Activated CD8-positive, alpha-beta memory T cell treated with anti-CD3 and anti-CD28 coated beads, Interleukin-2, amount 50 U/mL, for 1 hour (primary cell): Measurements from ENCODE around the gene UPF2.

Experiments used
- DNase-seq: peaks from one replicate; pipeline ENCODE4 v3.0.0-alpha.2; 2020; ENCODE audit errors: extremely low read depth

UPF2 gene

DNA sequence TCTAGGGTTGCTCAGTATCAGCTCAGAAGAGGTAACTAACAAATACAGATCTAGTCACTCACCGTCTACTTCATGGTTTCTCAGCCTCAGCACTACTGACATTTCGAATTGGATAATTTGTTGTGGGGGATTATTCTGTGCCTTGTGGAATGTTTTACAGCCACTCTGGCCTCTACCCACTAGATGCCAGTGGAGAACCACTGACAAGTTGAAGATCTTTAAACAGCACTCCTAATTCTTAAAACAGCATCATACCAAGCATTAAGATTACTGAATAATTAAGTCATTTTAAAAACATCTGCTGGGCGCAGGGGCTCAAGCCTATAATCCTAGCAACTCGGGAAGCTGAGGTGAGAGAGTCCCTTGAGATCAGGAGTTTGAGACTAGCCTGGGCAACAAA lies 82.6 kb downstream of the UPF2 start:
- DNase-seq = no peak

- no peak for DNase-seq
These were observed 83.7 kb downstream of the UPF2 start for GRCh38 chr10:11958956-11959355.

- DNase-seq = no peak
These were observed 90.9 kb downstream of the UPF2 start for GRCh38 chr10:11951695-11952094.

DNA sequence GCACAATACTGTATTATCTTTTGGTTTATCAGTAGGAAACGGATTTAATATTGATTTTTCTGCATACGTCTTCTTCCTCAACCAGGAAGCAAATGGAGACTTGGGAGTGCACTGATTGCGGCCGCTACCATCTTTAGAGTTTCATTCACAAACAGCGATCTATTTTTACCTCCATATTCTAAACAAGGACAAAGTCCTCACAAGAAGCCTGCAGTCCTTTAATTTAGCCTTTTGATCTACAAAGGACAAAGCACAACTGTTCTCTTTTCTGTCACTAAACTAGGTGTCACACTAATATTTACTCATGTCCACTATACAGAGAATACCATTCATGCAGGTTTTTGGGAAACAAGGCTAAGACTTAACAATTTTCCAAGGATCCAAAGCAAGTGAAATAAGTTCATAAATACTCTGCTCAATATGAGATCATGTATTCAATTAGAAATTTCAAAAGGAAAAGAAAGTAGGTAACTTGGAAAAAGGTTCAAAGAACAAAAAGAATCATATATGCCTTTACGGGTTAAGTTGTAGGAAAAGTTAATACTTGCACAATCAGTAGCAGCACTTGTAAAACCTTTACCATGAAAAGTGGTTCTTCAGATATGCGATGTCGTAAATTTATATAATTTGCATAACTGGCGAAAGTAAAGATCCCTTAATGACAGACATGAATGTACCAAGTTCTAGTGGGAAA lies 92.1 kb downstream of the UPF2 start:
- no peak for DNase-seq

GRCh38 chr10:11949152-11949551 lies 93.5 kb downstream of the UPF2 start:
- no peak for DNase-seq

DNA sequence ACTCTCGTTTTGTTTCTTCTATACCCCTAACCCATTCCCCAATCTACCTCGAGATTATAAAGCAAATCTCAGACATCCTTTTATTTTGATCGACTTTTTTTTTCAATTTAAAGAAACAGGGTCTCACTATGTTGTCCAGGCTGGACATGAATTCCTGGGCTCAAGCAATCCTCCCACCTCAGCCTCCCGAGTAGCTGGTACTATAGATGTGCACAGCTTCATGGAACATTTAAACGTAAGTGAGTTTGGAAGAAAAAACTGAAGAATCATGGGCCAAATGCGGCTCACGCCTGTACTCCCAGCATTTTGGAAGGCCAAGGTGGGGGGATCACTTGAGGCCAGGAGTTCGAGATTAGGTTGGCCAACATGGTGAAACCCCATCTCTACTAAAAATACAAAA lies 96.0 kb downstream of the UPF2 start:
- no peak for DNase-seq

DNA sequence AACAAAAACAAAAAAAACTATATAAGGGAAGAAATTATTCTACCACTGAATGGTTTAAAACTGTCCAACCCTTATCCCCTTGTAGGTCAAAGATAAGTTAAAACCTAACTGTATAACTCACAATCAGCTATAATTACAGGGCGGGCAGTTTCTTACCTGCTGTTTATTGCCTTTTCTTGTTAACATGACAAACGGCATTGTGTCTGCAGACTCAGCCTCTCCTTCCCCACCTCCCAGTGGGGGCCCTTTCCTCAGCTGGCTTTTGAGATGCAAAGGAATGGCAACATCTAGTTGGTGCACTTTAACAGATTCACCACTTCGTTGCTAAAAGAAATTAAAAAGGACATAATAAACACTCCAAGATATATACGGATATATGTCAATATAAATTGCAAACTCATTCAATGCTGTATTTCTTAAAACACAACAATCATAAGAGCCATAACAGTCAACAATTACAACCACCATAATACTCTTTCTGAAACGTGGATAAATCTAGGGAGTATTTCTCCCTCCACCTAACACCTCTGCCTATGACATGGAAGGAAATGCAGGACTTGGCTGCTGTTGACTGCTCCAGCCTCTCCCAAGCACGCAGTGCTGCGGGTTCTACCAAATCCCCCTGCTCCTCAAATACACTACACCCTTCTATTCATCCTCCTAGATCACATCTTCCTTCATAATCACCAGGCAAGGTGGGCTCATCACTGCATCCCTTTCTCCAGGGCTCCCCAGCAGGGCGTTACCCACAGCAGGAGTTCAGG lies 106.0 kb downstream of the UPF2 start:
- DNase-seq = no peak

DNA sequence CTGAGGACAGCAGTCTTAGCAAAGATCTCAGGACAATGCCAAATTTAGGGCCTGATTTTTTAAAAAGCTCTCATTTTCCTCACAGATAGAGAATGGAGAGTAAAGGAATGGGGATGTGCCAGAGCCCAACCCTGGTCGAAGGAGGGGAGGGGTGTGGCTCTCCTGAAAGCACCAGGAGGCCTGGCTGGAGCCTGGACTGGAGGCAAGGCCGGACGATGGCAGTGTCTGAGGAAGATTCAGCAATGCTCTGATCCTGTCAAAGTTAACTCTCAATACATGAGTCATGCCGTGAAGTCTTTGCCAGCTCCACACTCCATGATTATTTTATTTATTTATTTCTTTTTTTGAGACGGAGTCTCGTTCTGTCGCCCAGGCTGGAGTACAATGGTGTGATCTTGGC lies 108.3 kb downstream of the UPF2 start:
- no peak for DNase-seq

- DNase-seq = no peak
These were observed 108.9 kb downstream of the UPF2 start for GRCh38 chr10:11933577-11934223.

- no peak for DNase-seq
These were observed 111.6 kb downstream of the UPF2 start for GRCh38 chr10:11931038-11931437.

GRCh38 chr10:11930312-11930978 lies 112.2 kb downstream of the UPF2 start:
- DNase-seq = no peak

DNA sequence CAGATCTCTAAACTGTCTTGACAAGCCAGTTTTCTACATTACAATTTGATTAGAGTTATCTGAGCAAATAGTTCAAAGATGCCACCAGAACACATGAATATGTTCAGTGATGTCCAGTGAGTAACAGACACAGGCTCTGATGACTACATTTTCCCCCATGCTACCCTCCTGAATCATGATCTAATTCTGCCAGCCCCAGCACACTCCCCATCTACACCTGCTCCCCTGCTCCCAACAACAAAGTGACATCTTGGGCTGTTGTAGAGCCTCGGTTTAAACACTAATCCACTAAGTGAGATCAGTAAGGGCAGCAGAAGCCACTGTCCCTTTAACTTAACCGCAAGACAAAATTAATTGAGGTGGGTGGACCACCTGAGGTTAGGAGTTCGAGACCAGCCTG lies 114.9 kb downstream of the UPF2 start:
- no peak for DNase-seq

GRCh38 chr10:11921800-11922392 lies 120.7 kb downstream of the UPF2 start:
- no peak for DNase-seq

- DNase-seq = no peak
These were observed 123.3 kb downstream of the UPF2 start for GRCh38 chr10:11919271-11919670.

GRCh38 chr10:11918384-11918783 lies 124.2 kb downstream of the UPF2 start:
- DNase-seq = no peak

- no peak for DNase-seq
These were observed 129.4 kb downstream of the UPF2 start for GRCh38 chr10:11913079-11913641.

- no peak for DNase-seq
These were observed 132.5 kb downstream of the UPF2 start for GRCh38 chr10:11910102-11910501.

GRCh38 chr10:11909618-11910017 lies 133.0 kb downstream of the UPF2 start:
- no peak for DNase-seq

GRCh38 chr10:11908991-11909390 lies 133.6 kb downstream of the UPF2 start:
- DNase-seq = no peak

- DNase-seq = no peak
These were observed 134.1 kb downstream of the UPF2 start for GRCh38 chr10:11908536-11908935.

GRCh38 chr10:11907914-11908313 lies 134.7 kb downstream of the UPF2 start:
- no peak for DNase-seq

- no peak for DNase-seq
These were observed 135.9 kb downstream of the UPF2 start for GRCh38 chr10:11906714-11907113.
